RWPE2 (cell line): Measurements from ENCODE around the gene FAS.

ENCODE experiments used
- ATAC-seq: fragments of 200-7000 bp; cut with Tn5 transposase; 3 replicates; pipeline ENCODE4 v1.9.1; 2021; ENCODE audit warnings: low read depth
- DNase-seq: peaks from one replicate; pipeline ENCODE4 v3.0.0-alpha.2; 2020; ENCODE audit warnings: low spot score
- H3K27ac ChIP-seq: fragments of 450-650 bp; 2 replicates; pipeline ENCODE4 v1.5.1; 2017; ENCODE audit warnings: mild to moderate bottlenecking; ENCODE audit not compliant: poor library complexity, severe bottlenecking
- H3K27me3 ChIP-seq: fragments of 250-450 bp; sonication (Bioruptor Pico); 2 replicates; pipeline ENCODE4 v1.5.1; 2021; ENCODE audit warnings: mild to moderate bottlenecking, moderate library complexity; ENCODE audit not compliant: insufficient read depth, poor library complexity, severe bottlenecking
- H3K36me3 ChIP-seq: fragments of 250-450 bp; sonication (Bioruptor Pico); 2 replicates; pipeline ENCODE4 v1.5.1; 2020; ENCODE audit warnings: low read depth, mild to moderate bottlenecking, moderate library complexity
- H3K4me1 ChIP-seq: fragments of 250-450 bp; sonication (Bioruptor Pico); 2 replicates; pipeline ENCODE4 v1.5.1; 2021; ENCODE audit warnings: mild to moderate bottlenecking, moderate library complexity; ENCODE audit not compliant: insufficient read depth, poor library complexity, severe bottlenecking
- H3K4me3 ChIP-seq: fragments of 250-450 bp; sonication (Bioruptor Pico); 2 replicates; pipeline ENCODE4 v1.5.1; 2021; ENCODE audit warnings: mild to moderate bottlenecking, moderate library complexity; ENCODE audit not compliant: severe bottlenecking
- H3K9me3 ChIP-seq: fragments of 250-450 bp; sonication (Bioruptor Pico); 2 replicates; pipeline ENCODE4 v1.5.1; 2021; ENCODE audit warnings: mild to moderate bottlenecking, moderate library complexity; ENCODE audit not compliant: severe bottlenecking
- CTCF ChIP-seq: fragments of 450-650 bp; IDR thresholded peaks from one replicate; pipeline ENCODE4 v1.5.1; 2017; ENCODE audit warnings: mild to moderate bottlenecking, moderate library complexity; ENCODE audit not compliant: poor library complexity, severe bottlenecking

FAS gene

GRCh38 chr10:88966797-88967196, 23.8 kb upstream of the FAS start:
- ATAC-seq, result no peak
- no peaks in the 10 kb centered on the region for H3K27me3 ChIP-seq
- no peak for TF ChIP-seq CTCF
- H3K4me1 ChIP-seq, result no peaks in the 10 kb centered on the region
- H3K27ac ChIP-seq, result no peak overlapping the region
- H3K36me3 ChIP-seq, result no peaks in the 10 kb centered on the region
- DNase-seq, result no peak
- no peak overlapping the region for H3K4me3 ChIP-seq
- H3K9me3 ChIP-seq, result no peaks in the 10 kb centered on the region

GRCh38 chr10:88968391-88968790, 22.2 kb upstream of the FAS start:
- Histone ChIP-seq H3K36me3 (no peaks in the 10 kb centered on the region), H3K27me3 (no peaks in the 10 kb centered on the region), H3K9me3 (no peaks in the 10 kb centered on the region), H3K4me3 (no peak overlapping the region), H3K27ac (no peak overlapping the region), H3K4me1 (no peaks in the 10 kb centered on the region)
- no peak for ATAC-seq
- DNase-seq, result no peak
- TF ChIP-seq CTCF, result no peak

- no peaks in the 10 kb centered on the region for H3K4me1 ChIP-seq
- no peaks in the 10 kb centered on the region for H3K9me3 ChIP-seq
- DNase-seq (no peak), ATAC-seq (no peak)
- no peak for TF ChIP-seq CTCF
- H3K27me3 ChIP-seq, result no peaks in the 10 kb centered on the region
- H3K27ac ChIP-seq, result no peak overlapping the region
- no peak overlapping the region for H3K4me3 ChIP-seq
- no peaks in the 10 kb centered on the region for H3K36me3 ChIP-seq
These were observed 19.2 kb upstream of the FAS start for GRCh38 chr10:88971221-88972061.

GRCh38 chr10:88974012-88974411, 16.6 kb upstream of the FAS start:
- Histone ChIP-seq H3K27ac (no peak overlapping the region), H3K4me1 (no peaks in the 10 kb centered on the region), H3K9me3 (no peaks in the 10 kb centered on the region), H3K4me3 (no peak overlapping the region), H3K27me3 (no peaks in the 10 kb centered on the region), H3K36me3 (no peaks in the 10 kb centered on the region)
- TF ChIP-seq CTCF, result no peak
- no peak for ATAC-seq
- no peak for DNase-seq
